Smooth muscle cell (in vitro differentiated cells): ENCODE results near the gene TSN. TPM values are rescaled to one million over a fixed set of nuclear protein-coding genes. Genes with fewer than 3 reads are reported as not detected.

Experiments used
- polyA plus RNA-seq: library from polyadenylated mRNA; unstranded; fragments of >200 nt; fragmentation: Nextera tagmentation; extraction: Ambion mirVana; gene quantifications from 2 replicates; pipeline ENCODE4 v1.2.1, GENCODE V29; 2016
- total RNA-seq: library from RNA; depleted of rRNA; stranded (reverse); fragments of >200 nt; gene quantifications from 2 replicates; pipeline ENCODE4 v1.2.3, GENCODE V29; 2014

The TSN gene
- total and polyA plus RNA-seq, 2 experiments from 2014 or later = 47.3 to 53.1 TPM

Other genes starting within 250 kb of the TSN start
- gene RNU4ATAC, start 224.8 kb upstream of the TSN start, total RNA-seq = not detected in 2 replicates
- 13.5 and 20.4 TPM in 2 replicates for gene RNU4ATAC, start 224.8 kb upstream of the TSN start, polyA plus RNA-seq
- 33.8 and 54.8 TPM in 2 replicates for gene CLASP1, start 106.2 kb upstream of the TSN start, total RNA-seq
- 15.0 and 16.1 TPM in 2 replicates for gene CLASP1, start 106.2 kb upstream of the TSN start, polyA plus RNA-seq
- 28.0 and 92.5 TPM in 2 replicates for gene NIFK, start 18.8 kb upstream of the TSN start, total RNA-seq
- 43.6 and 45.1 TPM in 2 replicates for gene NIFK, start 18.8 kb upstream of the TSN start, polyA plus RNA-seq